Left hindlimb (tissue), 1 donor: Measurements from ENCODE around the gene PLCG1.
"Not testable (repeated sequence)": the region's sequence is repeated elsewhere in the genome, so short reads cannot be mapped to it uniquely, and the experiment has no call there.

ENCODE experiments used
- DNase-seq: peaks from one replicate; pipeline ENCODE4 v3.0.0-alpha.2; 2018

The PLCG1 gene

GRCh38 chr20:41136680-41137613, at the start of gene PLCG1:
PLCG1 (plus strand) TSS chr20:41137543; CDS start chr20:41137642, 99 bp downstream.
- peak; percentile 92 for DNase-seq

DNA sequence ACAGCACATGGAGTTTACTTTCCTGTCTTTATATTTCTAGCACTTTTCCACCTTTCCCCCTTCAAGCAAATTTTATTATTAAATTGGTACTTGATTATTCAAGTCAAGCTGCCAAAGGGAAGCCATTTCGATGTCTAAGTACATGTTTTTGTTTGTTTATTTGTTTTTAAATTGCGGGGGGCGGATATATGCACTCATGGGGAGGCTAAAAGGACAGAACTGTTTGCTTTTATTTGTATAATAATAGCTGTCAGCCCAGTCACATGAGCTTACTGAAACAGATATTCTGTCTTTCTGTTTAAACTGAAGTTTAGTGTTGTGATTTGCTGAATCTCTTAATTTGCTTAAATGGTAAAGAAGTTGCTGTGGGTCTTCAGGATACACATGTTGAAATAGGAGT, 49.6 kb upstream of the PLCG1 start:
- no peak for DNase-seq

DNA sequence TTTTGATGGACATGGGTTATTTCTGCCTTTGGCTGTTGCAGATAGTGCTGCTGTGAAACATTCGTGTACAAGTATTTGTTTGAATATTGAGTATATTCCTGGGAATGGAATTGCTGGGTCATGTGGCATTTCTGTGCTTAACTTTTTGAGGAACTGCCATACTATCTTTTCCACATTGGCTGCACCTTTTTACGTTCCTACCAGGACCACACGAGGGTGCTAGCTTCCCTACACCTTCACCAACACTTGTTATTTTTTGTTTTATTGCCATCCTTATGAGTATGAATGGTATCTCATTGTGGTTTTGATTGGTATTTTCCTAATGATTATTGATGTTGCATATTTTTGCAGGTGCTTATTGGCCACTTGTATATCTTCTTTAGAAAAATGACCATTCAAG, 47.8 kb upstream of the PLCG1 start:
- DNase-seq, result no peak

GRCh38 chr20:41091927-41092326, 45.4 kb upstream of the PLCG1 start:
- no peak for DNase-seq

DNA sequence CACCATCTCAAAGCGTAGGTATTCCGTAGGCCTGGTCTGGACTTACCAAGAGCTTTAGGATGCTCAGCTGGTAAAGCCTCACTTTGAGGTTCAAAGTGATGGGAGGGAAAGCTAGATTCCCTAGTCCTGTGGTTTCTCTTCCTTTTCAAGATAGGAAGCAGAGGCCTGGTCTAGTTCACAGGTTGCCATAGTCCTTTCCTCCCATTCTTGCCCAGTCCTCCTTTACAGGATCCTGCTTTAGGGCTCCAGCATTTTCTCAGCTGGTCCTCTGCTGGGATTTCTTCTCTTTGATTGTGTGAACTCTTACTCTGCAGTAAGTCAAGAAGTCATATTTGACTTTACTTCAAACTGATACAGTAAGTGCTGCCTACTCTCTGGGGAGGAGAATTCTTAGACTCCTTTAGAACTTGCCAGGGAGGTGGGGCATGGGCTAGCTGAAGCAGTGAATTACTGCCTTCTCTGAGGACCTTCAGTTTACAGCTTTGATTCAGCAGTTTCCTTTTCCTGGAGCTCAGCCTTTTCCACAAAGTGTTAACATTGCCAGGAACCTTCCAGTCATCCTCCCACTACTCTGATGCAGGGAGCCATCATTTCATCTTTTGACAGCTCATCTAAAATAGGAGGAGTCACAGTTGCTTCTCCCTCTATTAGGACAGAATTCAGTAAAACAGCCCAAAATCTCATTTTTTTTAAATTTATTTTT, 42.8 kb upstream of the PLCG1 start:
- no peak for DNase-seq

DNA sequence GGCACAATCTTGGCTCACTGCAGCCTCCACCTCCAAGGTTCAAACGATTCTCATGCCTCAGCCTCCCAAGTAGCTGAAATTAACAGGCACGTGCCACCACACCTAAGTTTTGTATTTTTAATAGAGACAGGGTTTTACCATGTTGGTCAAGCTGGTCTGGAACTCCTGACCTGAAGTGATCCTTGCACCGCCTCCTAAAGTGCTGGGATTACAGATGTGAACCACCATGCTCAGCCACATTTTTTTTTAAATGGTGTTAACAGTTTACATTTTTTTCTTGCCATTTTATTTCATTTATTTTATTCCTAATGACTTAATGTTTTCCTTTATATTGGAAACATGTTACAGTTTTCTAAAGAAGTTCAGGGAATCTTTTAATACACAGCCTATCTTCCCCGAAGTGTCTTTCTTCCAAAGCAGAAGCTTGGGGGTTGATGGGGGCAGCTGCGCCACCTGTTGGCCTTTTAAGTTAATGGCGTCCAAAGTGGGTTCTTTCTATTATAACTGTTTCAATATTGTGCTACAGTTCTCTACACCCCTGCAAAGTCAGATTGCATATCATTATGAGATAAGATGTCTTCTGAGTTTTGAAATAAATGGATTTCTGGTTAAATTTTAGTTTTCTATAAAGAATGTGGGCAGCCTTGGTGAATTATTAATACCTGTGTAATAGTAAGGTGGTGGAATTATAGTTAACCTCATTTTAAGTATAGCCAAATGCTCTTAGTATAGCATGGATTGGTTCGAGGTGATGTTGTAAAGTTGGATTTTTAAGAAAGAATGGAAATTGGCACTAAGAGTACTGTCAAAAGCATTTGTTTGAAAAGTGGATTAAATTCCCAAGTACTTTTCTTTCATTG, 42.0 kb upstream of the PLCG1 start:
- peak; percentile 67 for DNase-seq

DNA sequence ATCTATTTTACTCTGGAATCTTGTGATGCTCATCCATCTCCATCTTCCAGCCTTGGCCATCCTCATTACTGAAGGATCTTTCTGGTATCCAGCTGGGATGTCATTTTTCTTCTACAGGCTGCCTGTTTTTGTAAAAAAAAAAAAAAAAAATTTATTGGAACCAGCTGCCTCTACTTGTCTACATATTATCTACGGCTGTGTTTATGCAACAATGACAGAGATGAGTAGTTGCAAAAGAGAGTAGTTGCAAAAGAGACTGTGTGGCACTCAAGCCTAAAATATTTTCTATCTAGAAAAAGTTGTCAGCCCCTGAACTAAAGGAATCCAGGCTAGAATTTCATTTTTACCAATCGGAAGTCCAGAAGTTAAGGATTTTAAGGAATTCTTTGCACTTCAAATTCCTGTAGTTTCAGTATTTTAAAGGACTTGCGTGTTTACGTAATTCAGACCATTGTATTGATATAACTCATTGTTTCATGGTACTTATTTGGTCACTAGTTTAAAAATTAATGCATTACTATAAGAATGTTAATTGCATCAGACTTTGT, 38.6 kb upstream of the PLCG1 start:
- DNase-seq, result no peak

DNA sequence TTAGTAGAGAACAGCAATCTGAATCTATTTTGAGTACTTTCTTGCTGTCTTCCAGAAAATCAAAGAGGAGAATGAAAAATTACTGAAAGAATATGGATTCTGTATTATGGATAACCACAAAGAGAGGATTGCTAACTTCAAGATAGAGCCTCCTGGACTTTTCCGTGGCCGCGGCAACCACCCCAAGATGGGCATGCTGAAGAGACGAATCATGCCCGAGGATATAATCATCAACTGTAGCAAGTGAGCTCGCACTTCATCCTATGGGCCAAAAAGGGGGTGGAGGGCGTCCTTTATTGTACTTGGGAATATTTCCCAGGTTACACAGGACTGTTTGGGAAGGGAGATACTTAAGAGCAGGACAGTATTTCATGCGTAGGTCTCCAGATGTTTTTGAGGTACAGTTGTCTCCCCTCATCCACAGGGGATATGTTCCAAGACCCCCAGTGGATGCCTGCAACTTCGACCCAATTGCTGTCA, 37.3 kb upstream of the PLCG1 start:
- no peak for DNase-seq

GRCh38 chr20:41101660-41102059, 35.7 kb upstream of the PLCG1 start:
- DNase-seq, result no peak

DNA sequence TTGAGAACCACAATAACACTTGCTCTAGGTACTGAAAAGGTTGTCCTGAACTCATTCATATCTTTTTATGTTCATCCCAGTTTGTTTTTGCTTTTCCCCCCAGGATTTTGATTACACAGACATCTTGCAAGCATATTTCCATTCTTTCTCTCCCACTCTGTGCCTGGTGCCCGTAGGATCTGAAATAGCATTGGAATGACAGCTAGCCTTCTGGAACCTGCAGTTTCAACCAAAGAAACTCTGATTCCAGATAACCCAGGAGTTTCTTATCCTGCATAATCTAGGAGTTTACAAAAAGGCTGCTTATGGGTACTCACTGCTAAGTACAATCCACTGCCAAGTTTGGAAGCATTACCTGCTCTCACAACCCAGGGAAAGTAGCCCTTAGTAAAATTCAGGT, 28.8 kb upstream of the PLCG1 start:
- no peak for DNase-seq

- no peak for DNase-seq
Observed at GRCh38 chr20:41110012-41110411, 27.3 kb upstream of the PLCG1 start.

GRCh38 chr20:41110930-41111577, 26.3 kb upstream of the PLCG1 start:
- DNase-seq, result no peak

DNA sequence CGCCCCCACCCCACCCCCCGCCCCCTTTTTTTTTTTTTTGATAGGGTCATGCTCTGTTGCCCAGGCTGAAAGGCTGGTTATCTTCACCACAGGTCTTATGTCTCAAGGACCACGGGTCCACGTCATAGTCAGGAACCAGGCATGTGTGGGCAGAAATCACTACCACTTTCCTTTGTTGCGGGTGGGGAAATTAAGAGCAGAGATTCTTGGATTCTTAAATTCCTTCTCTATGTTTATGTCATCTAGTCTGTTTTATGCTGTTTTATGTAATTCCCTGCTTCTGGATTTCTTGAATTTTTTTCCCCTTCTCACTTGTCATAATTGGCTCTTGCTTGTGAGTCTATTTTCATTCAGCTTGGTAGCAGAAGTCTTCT, 25.8 kb upstream of the PLCG1 start:
- DNase-seq, result no peak

DNA sequence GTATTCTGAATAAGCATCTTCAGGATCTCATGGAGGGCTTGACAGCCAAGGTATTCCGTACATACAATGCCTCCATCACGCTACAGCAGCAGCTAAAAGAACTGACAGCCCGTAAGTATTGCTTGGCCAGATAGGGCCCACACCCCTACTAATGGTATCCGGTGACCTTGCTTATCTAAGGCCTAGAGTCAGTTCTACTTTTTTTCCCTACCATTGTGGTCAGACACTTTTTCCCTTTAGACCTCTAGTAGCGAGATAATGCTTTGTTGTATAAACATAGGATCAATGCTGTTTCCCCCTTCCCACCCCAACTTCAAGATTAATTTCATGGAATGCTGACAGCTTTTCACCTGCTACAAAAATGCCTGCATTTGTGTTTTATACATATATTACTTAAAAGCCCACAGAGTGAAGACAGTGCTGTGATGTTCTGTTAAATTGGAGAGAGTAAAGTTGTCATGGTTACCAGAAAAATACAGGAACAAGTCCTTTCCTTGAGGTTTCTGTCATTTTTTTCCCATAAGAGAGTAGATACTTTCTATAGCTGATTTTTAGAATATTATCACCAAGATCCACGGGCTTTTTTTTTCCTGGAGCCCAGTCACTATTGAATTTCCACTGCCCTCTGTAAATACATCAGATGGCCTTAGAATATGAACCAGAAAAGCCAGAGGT, 20.9 kb upstream of the PLCG1 start:
- no peak for DNase-seq

DNA sequence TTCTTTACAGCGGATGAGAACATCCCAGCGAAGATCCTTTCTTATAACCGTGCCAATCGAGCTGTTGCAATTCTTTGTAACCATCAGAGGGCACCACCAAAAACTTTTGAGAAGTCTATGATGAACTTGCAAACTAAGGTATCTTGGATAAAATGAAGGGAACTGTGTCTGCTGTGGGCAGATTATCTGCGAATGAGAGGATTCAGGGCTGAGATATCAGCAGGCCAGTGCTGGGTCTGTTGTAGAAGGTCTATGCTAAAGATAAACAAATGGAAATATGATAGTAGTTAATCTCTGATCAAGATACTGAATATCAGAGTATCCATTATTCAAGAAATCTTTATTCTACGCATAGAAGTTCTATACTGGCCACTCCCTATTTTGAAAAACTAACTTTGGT, 19.2 kb upstream of the PLCG1 start:
- DNase-seq, result not testable (repeated sequence)

- no peak for DNase-seq
Observed at GRCh38 chr20:41118632-41119031, 18.7 kb upstream of the PLCG1 start.

DNA sequence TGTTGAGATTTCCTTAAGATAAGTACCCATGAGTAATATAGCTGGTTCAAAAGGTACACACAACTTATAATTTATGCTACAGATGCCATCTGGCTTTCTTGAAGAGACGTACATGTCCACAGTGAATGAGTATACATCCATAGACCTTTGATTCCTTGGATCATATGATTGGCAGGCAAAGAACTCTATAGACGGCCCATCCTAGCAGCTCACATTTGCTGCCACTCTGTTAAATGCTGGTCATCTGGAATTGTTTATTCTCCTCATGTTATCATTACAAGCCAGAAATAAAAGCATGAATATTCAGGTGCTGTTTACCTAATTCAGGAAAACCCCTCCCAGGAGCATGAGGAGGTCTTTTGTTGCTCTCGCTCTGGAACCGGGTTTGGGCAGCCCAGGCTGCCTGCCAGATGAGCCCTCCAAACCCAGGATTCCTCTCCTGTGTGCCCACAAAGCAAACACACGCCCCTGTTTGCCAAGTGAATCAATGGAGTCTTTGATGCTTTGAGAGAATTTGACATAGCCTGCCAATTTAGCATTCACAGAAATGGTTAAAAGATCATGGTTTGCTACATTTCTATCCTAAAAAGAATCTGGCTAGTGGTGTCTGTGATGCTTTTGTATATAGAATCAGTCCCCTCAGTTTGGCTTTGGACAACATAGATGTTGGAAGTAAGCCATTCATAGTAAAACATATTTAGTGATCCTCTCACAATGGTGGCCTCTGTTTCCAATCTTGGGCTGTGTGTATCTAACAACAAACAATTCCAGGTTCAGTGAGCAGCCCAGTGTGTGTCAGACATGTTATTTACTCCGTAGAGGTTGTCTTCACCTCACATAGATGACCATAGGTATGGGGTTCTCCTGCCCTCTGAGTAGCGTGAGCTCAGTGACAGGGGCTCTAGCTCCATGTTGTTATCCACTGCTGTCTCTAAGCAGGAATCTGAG, 17.5 kb upstream of the PLCG1 start:
- DNase-seq, result peak; percentile 53

DNA sequence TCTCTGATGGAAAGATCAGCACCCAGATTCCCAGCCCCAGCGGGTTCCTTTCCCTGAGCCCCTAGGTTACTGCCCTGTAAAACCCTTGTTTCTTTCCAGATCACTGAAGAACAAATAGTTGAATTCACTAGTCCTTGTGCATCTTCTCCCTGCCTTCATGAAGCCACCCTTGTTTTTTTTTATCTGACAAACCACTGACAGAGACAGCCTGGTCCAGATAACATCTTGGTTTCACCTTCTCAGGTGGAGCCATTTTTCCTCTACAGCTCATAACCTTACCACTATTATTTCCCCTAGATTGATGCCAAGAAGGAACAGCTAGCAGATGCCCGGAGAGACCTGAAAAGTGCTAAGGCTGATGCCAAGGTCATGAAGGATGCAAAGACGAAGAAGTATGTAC, 15.9 kb upstream of the PLCG1 start:
- no peak for DNase-seq

DNA sequence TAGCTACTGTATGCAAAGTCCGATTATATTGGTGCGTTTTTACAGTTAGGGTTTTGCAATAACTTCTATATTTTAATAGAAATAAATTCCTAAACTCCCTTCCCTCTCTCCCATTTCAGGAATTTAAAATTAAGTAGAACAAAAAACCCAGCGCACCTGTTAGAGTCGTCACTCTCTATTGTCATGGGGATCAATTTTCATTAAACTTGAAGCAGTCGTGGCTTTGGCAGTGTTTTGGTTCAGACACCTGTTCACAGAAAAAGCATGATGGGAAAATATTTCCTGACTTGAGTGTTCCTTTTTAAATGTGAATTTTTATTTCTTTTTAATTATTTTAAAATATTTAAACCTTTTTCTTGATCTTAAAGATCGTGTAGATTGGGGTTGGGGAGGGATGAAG, 13.7 kb upstream of the PLCG1 start:
- no peak for DNase-seq

- DNase-seq, result no peak
Observed at GRCh38 chr20:41124451-41125094, 12.8 kb upstream of the PLCG1 start.
